Cortex of kidney (tissue), 1 donor: ENCODE results near the gene RAPH1.

ENCODE experiments used
- DNase-seq: peaks from one replicate; lab custom pipeline; 2025; lab: John Stamatoyannopoulos, UW

RAPH1 gene

DNA sequence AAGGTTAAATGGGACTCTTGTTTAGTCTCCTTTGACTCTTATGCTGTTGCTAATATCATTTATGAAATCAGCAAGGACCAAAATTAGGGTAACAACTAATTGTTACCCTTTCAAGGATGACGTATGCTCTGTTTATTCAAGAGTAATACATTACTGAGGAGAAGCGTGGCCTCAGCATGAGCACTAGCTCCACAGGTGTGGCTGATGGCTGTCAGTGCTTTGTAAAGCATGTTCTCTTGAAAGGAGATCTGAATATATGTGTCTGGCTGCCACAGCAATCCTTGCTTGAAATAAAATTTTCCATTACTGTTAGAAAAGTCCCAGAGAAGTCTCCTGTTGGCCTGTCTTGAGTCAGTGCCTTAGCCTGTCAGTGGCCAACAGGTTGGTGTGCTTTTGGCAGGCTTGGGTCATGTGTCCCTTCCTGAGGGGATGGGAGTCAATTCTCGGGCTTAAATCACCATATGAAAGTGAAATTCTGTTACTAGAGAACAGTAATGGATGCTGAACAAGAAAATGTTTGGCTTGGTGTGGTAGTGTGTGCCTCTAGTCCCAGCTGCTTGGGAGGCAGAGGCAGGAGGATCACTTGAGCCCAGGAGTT, 174.2 kb downstream of the RAPH1 start:
- DNase-seq = no peak

DNA sequence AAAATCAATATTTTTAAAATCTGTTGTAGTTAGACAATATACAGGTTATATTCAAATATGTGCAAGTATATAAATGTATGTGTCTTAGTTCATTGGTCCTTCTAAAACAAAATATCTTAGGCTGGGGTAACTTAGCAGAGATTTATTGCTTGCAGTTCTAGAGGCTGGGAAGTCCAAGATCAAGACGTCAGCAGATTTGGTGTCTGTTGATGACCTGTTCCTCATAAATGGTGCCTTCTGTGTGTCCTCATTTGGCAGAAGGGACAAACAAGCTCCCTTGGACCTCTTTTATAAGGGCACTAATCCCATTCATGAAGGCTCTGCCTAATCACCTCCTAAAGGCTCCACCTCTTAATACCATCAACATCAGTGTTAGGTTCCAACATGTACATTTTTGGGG, 175.7 kb downstream of the RAPH1 start:
- no peak for DNase-seq

DNA sequence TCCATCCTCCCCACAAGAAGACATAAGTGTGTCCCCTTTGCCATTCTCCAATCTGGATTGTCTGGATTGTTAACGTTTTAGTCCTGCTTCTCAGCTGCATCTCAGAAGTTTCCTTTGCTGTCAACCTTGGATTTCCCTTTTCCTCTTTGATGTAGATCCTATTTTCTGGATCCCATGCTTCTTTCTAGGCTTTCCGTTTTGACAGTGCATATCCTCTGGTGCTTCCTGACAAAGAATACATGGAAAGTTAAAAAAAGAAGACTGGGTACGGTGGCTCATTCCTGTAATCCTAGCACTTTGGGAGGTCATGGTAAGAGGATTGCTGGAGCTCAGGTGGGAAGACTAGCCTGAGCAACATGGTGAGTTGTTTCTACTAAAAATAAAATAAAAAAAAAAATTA, 180.1 kb downstream of the RAPH1 start:
- no peak for DNase-seq

DNA sequence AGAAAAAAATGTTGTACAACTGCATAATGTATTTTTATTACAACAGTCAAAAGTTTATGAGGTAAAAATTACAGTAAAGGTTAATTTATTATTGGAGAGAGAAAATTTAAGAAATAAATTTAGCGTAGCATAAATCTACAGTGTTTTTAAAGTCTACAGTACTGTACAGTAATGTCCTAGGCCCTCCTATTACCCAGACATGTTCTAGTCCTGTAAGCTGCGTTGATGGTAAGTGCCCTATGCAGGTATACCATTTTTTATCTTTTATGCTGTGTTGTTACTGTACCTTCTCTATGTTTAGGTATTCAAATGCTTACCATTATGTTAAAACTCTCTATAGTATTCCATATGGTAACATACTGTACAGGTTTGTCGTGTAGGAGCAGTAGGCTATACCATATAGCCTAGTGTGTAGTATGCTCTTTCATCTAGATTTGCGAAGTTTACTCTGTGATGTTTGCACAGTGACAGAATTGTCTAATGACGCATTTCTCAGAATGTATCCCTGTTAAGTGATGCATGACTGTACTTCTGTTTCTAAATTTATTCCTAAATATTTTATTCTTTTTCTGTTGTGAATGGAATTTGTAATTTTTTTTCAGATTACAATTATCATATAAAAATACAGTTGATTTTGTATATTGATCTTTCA, 182.4 kb downstream of the RAPH1 start:
- DNase-seq = no peak

DNA sequence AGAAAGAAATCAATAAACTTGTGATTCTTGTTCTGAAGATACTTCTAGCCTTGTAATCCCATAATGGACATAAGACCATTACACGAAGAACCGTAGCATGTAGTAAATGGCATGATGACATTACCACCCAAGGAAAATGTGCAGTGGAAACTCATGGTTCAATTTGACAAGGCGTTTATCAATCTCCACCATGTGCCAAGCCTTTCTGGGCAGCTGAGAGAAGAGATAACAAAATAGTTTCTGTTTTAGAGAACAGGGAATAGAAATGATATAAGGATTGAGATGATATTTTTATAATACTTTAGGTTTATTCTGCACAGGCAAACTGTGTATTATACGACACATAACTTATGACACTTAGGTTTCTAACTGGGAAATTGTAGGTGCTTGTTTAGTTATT, 187.7 kb downstream of the RAPH1 start:
- no peak for DNase-seq

DNA sequence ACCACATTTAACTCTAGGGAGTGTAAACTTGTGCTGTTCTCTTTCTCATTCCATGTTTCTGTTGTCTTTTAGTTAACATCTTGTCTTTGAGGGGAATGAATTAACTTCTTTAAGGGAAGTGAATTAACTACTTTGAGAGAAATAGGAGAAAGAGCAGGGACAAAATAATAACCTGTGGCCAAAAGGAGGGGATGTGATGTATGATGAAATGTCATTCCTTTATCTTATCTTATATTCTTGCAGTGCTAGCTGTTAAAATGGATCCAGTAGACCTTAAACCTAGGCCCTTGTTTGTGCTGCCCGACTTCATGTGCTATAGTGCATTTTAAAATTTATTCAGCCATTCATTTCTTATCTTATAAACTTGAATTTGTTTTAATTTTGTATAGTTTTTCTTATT, 188.5 kb downstream of the RAPH1 start:
- no peak for DNase-seq

DNA sequence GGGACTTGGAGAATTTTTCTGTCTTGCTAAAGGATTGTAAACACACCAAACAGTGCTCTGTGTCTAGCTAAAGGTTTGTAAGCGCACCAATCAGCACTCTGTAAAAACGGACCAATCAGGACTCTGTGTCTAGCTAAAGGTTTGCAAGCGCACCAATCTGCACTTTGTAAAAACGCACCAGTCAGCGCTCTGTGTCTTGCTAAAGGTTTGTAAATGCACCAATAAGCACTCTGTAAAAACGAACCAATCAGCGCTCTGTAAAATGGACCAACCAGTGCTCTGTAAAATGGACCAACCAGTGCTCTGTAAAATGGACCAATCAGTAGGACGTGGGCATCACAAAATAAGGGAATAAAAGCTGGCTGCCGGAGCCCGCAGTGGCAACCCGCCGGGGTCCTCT, 190.4 kb downstream of the RAPH1 start:
- no peak for DNase-seq
